NB4 (cell line): Measurements from ENCODE around the gene TFPI2.

Source experiments
- MAX ChIP-seq: IDR thresholded peaks from 2 replicates; pipeline ENCODE4 v1.6.1; 2011; ENCODE audit warnings: low read depth, low read length
- MYC ChIP-seq: IDR thresholded peaks from 2 replicates; pipeline ENCODE4 v1.6.1; 2011; ENCODE audit warnings: low read depth, low read length
- POLR2A ChIP-seq: IDR thresholded peaks from 2 replicates; pipeline ENCODE4 v1.6.1; 2011; ENCODE audit warnings: mild to moderate bottlenecking; ENCODE audit not compliant: insufficient read length; ENCODE audit errors: extremely low read depth
- TF ChIP-seq, protein P1 (sequence below): IDR thresholded peaks from one replicate; pipeline ENCODE4 v1.5.1; 2012; ENCODE audit warnings: low read depth, low read length

DNA sequence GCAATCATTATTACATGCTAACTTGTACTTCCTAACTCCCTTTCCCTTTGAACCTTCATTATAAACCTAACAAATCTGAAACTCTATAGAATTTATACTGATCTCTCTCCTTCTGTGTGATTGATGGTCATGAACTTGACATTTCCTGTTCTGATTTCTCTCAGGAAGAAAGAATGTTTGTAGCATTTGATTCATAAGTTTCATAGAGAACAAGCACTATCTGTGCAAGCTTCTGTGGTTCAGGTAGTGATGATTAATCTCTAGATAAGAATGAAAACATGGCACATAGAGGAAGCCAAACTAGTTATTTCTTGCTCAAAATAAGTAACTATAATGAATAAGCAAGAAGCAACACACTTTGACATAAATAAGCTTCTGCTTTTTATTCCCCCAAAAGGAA, 34.2 kb downstream of the TFPI2 start:
- TF ChIP-seq, protein P1, sequence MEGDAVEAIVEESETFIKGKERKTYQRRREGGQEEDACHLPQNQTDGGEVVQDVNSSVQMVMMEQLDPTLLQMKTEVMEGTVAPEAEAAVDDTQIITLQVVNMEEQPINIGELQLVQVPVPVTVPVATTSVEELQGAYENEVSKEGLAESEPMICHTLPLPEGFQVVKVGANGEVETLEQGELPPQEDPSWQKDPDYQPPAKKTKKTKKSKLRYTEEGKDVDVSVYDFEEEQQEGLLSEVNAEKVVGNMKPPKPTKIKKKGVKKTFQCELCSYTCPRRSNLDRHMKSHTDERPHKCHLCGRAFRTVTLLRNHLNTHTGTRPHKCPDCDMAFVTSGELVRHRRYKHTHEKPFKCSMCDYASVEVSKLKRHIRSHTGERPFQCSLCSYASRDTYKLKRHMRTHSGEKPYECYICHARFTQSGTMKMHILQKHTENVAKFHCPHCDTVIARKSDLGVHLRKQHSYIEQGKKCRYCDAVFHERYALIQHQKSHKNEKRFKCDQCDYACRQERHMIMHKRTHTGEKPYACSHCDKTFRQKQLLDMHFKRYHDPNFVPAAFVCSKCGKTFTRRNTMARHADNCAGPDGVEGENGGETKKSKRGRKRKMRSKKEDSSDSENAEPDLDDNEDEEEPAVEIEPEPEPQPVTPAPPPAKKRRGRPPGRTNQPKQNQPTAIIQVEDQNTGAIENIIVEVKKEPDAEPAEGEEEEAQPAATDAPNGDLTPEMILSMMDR = no peak
- TF ChIP-seq POLR2A (no peak), MYC (no peak), MAX (no peak)
